Psoas muscle (tissue), 8 donors: Measurements from ENCODE around the gene STAT6. TPM values are rescaled to one million over a fixed set of nuclear protein-coding genes. Genes with fewer than 3 reads are reported as not detected.
"Not testable (repeated sequence)": the region's sequence is repeated elsewhere in the genome, so short reads cannot be mapped to it uniquely, and the experiment has no call there.

Experiments used
- ATAC-seq, 4 donors: fragments of 200-7000 bp; cut with Tn5 transposase; one replicate each; pipeline ENCODE4 v1.9.1; 2020; ENCODE audit warnings: moderate library complexity in 3 of 4, mild to moderate bottlenecking in 2 of 4
- DNase-seq, 2 donors: peaks; one replicate each; pipeline ENCODE4 v3.0.0-alpha.2; 2020
- H3K27ac ChIP-seq: fragments of 200-600 bp; one replicate; pipeline ENCODE4 v1.8.0; 2022
- H3K27me3 ChIP-seq, 3 donors: fragments of 200-600 bp in 1 of 3; one replicate each; pipeline versions ENCODE4 v1.6.1 to v1.8.0; 2013 to 2022; ENCODE audit warnings: low read length in 2 of 3, mild to moderate bottlenecking in 2 of 3, moderate library complexity in 1 of 3; ENCODE audit not compliant: insufficient read depth in 3 of 3
- H3K36me3 ChIP-seq, 2 donors: fragments of 200-600 bp in 1 of 2; one replicate each; pipeline versions ENCODE4 v1.6.1 to v1.8.0; 2013 to 2022; ENCODE audit warnings: low read depth in 1 of 2, mild to moderate bottlenecking in 1 of 2, moderate library complexity in 1 of 2; ENCODE audit not compliant: insufficient read depth in 1 of 2
- H3K4me1 ChIP-seq: fragments of 200-600 bp; one replicate; pipeline ENCODE4 v1.8.0; 2022
- H3K4me3 ChIP-seq: fragments of 200-600 bp; one replicate; pipeline ENCODE4 v1.8.0; 2022; ENCODE audit warnings: mild to moderate bottlenecking
- H3K9me3 ChIP-seq: fragments of 200-600 bp; one replicate; pipeline ENCODE4 v1.8.0; 2022
- CTCF ChIP-seq: fragments of 200-600 bp; IDR thresholded peaks from one replicate; pipeline ENCODE4 v1.8.0; 2022; ENCODE audit warnings: antibody characterized with exemption
- WGBS, 3 donors: extraction: QIAGEN DNeasy Blood & Tissue Kit; methylation state at CpG; one replicate each; pipeline versions ENCODE4 v1.1.6 to v1.1.7; 2013; 5-methylcytosine and 5-hydroxymethylcytosine counted together
- intact Hi-C, 2 donors: fragments of 100-400 bp; cut with DNase I; formaldehyde crosslinking; loops; one replicate each; pipeline versions ENCODE4 v1.11.0 to v1.14.2; 2022
- polyA plus RNA-seq, 3 donors: library from polyadenylated mRNA; stranded (reverse); fragments of 200-250 nt; gene quantifications; one replicate each; pipeline ENCODE4 v1.2.3, GENCODE V29; 2013
- total RNA-seq, 4 donors: library from RNA; stranded (reverse); fragmentation: NEBNext Ultra II Directional in 2 of 4; extraction: Animal tissue kit (Norgen Biotek cat#: 25700) in 2 of 4; gene quantifications; one replicate each; pipeline versions ENCODE4 v1.2.1 to v1.2.4, GENCODE V29; 2021 to 2023
- donor health status: healthy with polysubstance abuse.
- donor health status: DM: no; HTN: no; CAD: no; lungs with moderate emphysema.
- donor health status: Bipolar disorder and iron deficiency.
- donor health status: healthy.
- donor health status: DM: yes; HTN: yes; CAD: no.
- donor health status: DM: no; HTN: no; CAD: no.
- donor health status: DM: no; HTN: no; CAD: no.
- donor health status: DM: yes; HTN: yes; CAD: no.

The STAT6 gene
- total and polyA plus RNA-seq, 7 donors: 10.4 to 27.7 (median 14.1) TPM

- 0% methylated on average over 37 to 39 of the region's 39 CpGs for WGBS, 3 donors
- DNase-seq: peak; percentile 93 to 97
- Histone ChIP-seq H3K27ac (peak within 1 kb of the TSS; percentile 84), H3K9me3 (no peaks in the 10 kb centered on the region), H3K36me3 (no peaks in the 10 kb centered on the region), H3K4me3 (peak within 1 kb of the TSS; percentile 96), H3K4me1 (peaks cover 12% of the 10 kb centered on the region), H3K27me3 (no peaks in the 10 kb centered on the region)
- no peak for TF ChIP-seq CTCF
- peak; percentile 100 for ATAC-seq
- intact Hi-C loops: no loop called here
These were observed 32.4 kb downstream of the STAT6 start, which contains the start of gene NEMP1 for GRCh38 chr12:57078519-57079404. NEMP1 (minus strand) TSS chr12:57078791; CDS start chr12:57078745, 46 bp downstream.

- H3K4me1 ChIP-seq, H3K27ac ChIP-seq, DNase-seq, H3K4me3 ChIP-seq, H3K27me3 ChIP-seq, ATAC-seq, H3K9me3 ChIP-seq: not testable (repeated sequence)
- 93 to 98% (median 97%) methylated on average over 6 of the region's 6 CpGs for WGBS, 3 donors
- peaks cover 4 to 31% of the 10 kb centered on the region in 2 donors for H3K36me3 ChIP-seq
- intact Hi-C loops: loop anchor here in 1 of 2 donors (5.0 kb wide), 1 partner anchor 108 kb away; no protein-coding TSS in a partner anchor
These were observed 37.4 kb downstream of the STAT6 start for GRCh38 chr12:57073566-57074450.

GRCh38 chr12:57072661-57073060 lies 38.5 kb downstream of the STAT6 start:
- Histone ChIP-seq H3K27me3 (no peaks in the 10 kb centered on the region), H3K27ac (no peak overlapping the region), H3K4me3 (no peak overlapping the region), H3K9me3 (no peaks in the 10 kb centered on the region), H3K36me3 (peaks cover 4 to 39% of the 10 kb centered on the region in 2 donors), H3K4me1 (peaks cover 1% of the 10 kb centered on the region)
- no peak for ATAC-seq
- WGBS, 3 donors: 74 to 82% (median 74%) methylated on average over 2 of the region's 2 CpGs
- intact Hi-C loops: loop anchor here in 1 of 2 donors (5.0 kb wide), 1 partner anchor 110 kb away; no protein-coding TSS in a partner anchor
- no peak for DNase-seq
- no peak for TF ChIP-seq CTCF

- Histone ChIP-seq H3K27me3 (no peaks in the 10 kb centered on the region), H3K36me3 (peaks cover 4 to 42% of the 10 kb centered on the region in 2 donors), H3K9me3 (no peaks in the 10 kb centered on the region), H3K4me1 (no peaks in the 10 kb centered on the region), H3K4me3 (no peak overlapping the region), H3K27ac (no peak overlapping the region)
- WGBS, 3 donors: 29 to 34% (median 33%) methylated on average over 3 of the region's 3 CpGs
- intact Hi-C loops: loop anchor here in 1 of 2 donors (1.0 to 2.0 kb wide), 2 partner anchors 43 to 115 kb away; no protein-coding TSS in a partner anchor
- TF ChIP-seq CTCF: peak; percentile 87
- ATAC-seq: peak; percentile 90 to 99 (median 95)
- peak in 1 of 2 donors; percentile 36 for DNase-seq
These were observed 41.6 kb downstream of the STAT6 start for GRCh38 chr12:57069523-57069922.
